Activated effector memory CD4-positive, alpha-beta T cell treated with anti-CD3 and anti-CD28 coated beads, Interleukin-2, amount 50 U/mL, for 16 hours (primary cell): ENCODE measurements around the gene PCNT.

Source experiments
- DNase-seq: peaks from one replicate; pipeline ENCODE4 v3.0.0-alpha.2; 2020

The PCNT gene

DNA sequence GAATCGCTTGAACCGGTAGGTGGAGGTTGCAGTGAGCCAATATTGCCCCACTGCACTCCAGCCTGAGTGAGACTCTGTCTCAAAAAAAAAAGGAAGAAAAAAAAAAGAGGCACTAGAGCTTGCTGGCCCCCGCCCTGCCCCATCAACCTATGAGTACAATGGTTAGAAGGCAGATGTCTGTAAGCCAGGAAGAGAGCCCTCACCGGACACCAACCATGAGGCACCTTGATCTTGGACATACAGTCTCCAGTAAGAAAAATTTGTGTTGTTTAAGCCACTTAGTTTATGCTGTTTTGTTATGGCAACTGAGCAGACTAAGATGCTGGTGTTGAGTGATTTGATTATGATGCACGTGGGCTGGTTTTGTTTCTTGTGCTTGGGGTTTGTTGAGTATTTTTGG, 168.9 kb downstream of the PCNT start:
- no peak for DNase-seq

DNA sequence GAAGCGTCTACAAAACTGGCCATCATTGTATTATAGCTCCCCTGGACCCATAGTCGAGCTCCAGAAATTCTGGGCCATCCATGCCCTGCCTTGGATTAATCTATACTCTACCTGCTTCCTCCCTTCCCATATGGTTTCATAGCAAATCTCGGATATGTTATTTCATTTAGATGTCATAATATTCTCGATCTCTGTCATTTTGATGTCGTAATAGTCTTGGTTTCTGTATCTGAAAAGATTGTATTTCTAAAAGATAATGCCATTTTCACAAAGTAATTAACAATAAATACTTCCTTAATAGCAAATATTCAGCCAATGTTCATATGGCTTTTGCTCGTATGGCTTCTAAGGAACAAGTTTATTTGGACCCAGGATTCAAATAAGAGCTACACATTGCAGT, 169.9 kb downstream of the PCNT start:
- no peak for DNase-seq
